ENCODE measurements around the gene KRTAP12-3.
"Not testable (repeated sequence)": the region's sequence is repeated elsewhere in the genome, so short reads cannot be mapped to it uniquely, and the experiment has no call there.

Gene KRTAP12-3

DNA sequence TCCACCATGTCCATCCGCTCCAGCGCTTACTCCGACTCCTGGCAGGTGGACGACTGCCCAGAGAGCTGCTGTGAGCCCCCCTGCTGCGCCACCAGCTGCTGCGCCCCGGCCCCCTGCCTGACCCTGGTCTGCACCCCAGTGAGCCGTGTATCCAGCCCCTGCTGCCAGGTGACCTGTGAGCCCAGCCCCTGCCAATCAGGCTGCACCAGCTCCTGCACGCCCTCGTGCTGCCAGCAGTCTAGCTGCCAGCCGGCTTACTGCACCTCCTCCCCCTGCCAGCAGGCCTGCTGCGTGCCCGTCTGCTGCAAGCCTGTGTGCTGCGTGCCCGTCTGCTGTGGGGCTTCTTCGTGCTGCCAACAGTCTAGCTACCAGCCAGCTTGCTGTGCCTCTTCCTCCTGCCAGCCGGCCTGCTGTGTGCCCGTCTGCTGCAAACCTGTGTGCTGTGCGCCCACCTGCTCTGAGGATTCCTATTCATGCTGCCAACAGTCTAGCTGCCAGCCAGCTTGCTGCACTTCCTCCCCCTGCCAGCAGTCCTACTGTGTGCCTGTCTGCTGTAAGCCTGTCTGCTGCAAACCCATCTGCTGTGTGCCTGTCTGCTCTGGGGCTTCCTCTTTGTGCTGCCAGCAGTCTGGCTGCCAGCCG is 30.4 kb upstream of the KRTAP12-3 start:
- DNase-seq (ENCODE audit: low read depth in 2 of 3, low spot score in 2 of 3): not testable (repeated sequence)

DNA sequence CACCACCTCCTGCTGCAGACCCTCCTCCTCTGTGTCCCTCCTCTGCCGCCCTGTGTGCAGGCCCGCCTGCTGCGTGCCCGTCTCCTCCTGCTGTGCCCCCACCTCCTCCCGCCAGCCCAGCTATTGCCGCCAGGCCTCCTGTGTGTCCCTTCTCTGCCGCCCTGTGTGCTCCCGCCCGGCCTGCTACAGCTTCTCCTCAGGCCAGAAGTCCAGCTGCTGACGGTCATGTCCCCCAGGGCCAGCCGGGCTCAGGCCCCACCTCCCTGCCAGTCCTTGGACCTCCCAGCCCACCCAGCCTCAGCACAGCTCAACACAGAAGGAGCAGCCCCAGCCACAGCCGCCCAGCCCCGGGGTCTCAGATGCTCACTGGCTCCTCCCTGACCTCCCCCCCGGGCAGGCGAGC is 29.9 kb upstream of the KRTAP12-3 start:
- not testable (repeated sequence) for DNase-seq (ENCODE audit: low read depth in 2 of 3, low spot score in 2 of 3)

DNA sequence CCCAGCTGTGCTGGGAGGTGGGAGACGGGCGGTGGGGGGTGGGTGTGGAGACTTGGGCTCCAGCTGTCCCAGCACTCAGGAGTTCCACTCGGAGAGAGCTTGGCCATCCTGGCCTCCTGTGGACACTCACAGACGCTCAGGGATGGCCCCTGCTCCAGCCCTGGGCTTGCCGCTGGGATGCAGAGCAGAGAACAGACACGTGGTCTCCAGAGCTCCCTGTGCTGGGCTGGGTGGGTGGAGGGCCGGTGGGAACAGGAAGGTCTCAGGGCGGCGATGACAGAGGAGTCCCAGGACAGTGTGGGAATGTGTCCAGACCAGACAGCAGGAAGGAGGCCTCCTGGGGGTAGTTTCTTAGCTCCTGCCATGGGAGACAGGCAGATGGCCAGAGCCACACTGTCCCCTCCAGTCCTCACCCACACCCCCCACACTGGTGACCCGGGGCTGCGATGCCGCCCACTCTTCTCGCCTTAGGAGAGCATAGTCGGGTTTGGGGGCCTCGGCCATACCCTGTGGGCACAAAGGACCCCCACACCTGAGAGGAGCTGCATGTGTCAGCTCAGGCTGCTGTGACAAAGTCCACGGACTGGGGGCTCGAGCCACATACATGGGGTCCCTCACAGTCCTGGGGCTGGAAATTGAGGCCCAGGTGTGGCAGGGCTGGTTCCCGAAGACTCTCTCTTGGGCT is 28.9 kb upstream of the KRTAP12-3 start:
- no peak for DNase-seq (ENCODE audit: low read depth in 2 of 3, low spot score in 2 of 3)

DNA sequence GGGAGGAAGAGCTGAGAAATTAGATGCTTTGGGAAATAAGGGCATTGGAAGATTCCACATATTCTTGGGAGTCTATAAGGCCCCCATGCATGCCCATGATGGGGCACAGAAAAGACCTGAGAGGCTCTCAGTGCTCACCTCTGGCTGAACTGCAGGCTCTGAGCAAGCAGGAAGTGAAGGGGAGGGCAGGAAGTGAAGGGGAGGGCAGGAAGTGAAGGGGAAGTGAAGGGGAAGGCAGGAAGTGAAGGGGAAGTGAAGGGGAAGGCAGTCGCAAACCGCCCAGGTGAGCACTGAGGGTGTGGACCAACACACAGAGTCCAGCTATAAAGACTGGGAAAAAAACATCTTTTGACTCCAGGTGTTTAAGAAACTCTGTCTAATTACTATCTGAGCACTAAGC is 27.3 kb upstream of the KRTAP12-3 start:
- no peak for DNase-seq (ENCODE audit: low read depth in 2 of 3, low spot score in 2 of 3)

DNA sequence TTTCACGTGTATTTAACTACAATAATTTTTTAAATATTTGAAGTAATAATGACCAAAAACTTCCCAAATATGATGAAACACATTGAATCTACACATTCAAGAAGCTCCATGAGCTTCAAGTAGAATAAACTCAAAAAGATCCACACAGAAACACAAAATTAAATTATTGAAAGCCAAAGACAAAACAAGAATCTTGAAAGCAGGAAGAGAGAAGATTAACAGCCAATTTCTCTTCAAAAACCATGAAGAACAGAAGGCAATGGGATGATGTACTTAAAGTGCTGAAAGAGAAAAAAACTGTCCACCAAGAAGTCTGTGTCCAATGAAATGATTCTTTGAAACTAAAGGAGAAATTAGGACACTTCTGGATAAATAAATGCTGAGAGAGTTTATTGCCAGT is 25.7 kb upstream of the KRTAP12-3 start:
- DNase-seq (ENCODE audit: low read depth in 2 of 3, low spot score in 2 of 3): no peak

DNA sequence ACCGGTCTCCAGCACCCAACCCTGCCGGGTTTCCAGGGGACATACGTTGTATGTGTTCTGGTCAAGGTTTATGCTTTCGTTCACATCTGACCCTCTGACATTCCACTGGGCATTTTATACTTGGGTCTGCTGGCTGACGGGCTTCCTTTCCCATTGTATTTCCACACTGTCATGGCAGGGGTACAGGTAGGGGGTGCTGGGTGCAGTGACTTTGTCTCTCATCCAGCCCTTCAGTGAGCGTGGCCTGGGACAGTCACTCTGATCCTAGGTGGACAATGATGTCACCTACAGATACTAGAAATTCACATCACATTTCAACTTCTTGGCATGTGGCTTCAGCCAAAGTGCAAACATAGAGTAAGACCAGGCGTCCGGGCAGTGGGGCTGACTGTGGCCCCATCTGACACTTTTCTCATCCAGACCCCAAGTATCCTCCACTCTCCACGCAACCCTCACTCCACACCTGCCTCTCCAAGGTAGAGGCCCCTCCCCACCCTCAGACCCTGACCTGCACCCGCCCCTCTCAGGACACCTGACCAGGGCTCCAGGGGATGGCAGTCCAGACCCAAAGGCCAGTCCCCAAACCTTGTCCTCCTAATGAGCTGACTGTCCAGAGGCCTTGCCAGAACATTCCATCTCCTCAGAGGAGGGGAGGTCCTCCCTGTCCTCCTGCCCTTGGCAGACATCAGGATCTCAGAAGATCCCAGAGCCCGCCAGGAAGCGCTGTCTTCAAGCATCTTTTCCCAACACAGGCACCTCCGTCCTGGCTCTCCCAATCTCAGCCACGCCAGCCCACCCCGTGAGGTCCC is 21.3 kb upstream of the KRTAP12-3 start:
- no peak for DNase-seq (ENCODE audit: low read depth in 2 of 3, low spot score in 2 of 3)

DNA sequence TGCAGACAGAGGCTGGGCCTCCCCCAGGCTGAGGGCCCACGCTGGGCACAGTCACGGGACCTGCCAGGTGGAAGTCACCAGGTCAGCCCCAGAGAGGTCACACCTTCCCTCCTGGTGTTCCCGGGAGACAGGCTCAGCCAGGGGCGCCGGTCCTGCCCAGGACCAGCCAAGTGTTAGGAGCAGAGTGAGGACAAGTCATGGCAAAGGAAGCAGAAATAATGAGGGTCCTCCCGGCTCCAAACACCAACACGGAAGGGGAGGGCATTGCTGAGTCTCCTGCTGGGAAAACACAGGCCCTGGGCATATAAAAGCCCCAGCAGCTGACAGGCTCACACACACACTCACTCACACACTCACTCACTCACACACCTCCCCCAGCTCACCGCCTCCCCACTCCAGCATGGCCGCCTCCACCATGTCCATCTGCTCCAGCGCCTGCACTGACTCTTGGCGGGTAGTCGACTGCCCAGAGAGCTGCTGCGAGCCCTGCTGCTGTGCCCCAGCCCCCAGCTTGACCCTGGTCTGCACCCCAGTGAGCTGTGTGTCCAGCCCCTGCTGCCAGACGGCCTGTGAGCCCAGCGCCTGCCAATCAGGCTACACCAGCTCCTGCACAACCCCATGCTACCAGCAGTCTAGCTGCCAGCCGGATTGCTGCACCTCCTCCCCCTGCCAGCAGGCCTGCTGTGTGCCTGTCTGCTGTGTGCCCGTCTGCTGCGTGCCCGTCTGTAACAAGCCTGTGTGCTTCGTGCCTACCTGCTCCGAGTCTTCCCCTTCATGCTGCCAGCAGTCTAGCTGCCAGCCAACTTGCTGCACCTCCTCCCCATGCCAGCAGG is 20.5 kb upstream of the KRTAP12-3 start, which contains the start of gene KRTAP10-10:
TSS of gene KRTAP10-10 (plus strand) at position 339 of the 833 bp plus-strand sequence. CDS start at position 401, 62 bp downstream.
- DNase-seq (ENCODE audit: low read depth in 2 of 3, low spot score in 2 of 3): no peak

DNA sequence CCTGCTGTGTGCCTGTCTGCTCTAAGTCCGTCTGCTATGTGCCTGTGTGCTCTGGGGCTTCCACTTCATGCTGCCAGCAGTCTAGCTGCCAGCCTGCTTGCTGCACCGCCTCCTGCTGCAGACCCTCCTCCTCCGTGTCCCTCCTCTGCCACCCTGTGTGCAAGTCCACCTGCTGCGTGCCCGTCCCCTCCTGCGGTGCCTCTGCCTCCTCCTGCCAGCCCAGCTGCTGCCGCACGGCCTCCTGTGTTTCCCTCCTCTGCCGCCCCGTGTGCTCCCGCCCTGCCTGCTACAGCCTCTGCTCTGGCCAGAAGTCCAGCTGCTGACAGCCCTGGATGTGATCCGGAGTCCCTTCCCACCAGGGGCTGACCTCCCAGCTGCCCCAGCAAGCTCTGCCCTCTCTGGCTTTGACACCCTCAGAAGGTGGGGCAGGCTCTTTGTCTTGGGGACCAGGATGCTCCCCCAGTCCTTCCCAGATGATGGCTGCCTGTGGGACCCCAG is 19.8 kb upstream of the KRTAP12-3 start:
- not testable (repeated sequence) for DNase-seq (ENCODE audit: low read depth in 2 of 3, low spot score in 2 of 3)

DNA sequence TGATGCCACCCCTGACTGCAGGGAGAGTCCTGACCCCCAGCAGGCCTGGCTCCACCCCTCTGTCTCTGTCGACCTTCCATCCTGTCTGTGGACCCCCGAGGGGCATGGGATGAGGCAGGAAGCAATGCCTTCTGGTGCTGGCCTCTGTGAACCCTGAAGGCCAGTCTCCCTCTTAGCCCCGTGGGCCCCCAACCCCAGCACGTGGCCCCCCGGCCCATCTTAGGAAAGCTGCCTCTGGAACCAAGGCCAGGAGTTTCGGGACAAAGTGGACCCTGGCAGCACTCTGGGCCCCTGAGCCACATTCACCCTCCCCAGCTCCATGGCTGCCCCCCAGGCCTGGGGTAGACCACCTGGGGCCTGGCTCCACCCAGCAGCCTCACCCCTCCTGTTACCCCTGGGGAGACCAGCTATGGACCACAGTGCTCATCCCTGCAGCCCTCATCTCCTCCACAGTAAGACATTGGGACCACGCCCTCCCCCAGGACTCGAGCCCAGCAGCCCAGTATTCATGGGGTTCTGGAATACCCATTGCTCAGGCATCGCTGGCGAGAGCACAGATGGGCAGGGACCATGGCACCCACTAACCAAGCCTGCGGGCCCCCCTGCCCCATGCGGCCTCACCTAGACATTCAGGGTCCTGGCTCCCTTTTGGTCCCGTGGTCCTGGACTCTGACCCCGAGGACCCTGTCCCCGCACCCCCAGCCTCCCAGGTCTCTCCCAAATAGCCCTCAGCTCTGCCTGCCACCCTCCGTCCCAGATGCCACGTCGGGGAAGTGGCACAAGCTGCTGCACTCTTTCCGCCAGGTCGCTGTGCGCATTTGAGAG is 19.0 kb upstream of the KRTAP12-3 start:
- DNase-seq (ENCODE audit: low read depth in 2 of 3, low spot score in 2 of 3): not testable (repeated sequence)

DNA sequence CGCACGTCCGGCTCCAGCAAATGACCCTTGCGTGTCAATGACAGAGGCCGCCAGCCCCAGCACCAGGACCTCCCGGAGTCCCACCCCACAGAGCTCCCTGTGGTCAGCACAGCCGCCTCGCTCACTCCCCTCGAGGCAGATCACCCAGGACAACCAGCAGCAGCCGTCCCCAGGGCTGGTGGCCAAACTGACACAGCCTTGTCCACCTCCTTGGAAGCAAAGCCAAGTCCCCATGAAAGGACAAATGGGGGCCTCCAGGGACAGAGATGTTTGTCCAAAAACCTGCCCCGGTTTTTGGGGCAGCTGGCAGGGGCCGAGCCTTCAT is 18.4 kb upstream of the KRTAP12-3 start:
- DNase-seq (ENCODE audit: low read depth in 2 of 3, low spot score in 2 of 3): no peak

DNA sequence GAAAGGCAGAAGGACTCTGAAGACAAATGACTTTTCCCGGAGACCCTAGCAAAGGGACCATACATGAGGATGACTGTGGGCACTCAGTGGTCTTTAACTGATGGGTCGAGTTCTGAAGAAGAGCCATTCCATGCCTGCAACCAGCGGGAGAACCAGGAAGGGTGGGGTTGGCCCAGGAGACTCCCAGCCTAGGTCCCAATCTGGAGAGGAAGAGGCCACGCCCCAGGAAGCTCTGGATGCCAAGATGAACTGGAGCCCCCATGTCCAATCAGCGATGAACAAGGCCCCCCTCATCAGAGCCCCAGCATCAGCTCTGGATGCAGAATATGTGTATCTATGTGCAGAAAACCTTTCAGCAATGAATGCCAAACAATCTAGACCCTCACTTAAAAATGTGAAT is 17.0 kb upstream of the KRTAP12-3 start:
- DNase-seq (ENCODE audit: low read depth in 2 of 3, low spot score in 2 of 3): no peak

DNA sequence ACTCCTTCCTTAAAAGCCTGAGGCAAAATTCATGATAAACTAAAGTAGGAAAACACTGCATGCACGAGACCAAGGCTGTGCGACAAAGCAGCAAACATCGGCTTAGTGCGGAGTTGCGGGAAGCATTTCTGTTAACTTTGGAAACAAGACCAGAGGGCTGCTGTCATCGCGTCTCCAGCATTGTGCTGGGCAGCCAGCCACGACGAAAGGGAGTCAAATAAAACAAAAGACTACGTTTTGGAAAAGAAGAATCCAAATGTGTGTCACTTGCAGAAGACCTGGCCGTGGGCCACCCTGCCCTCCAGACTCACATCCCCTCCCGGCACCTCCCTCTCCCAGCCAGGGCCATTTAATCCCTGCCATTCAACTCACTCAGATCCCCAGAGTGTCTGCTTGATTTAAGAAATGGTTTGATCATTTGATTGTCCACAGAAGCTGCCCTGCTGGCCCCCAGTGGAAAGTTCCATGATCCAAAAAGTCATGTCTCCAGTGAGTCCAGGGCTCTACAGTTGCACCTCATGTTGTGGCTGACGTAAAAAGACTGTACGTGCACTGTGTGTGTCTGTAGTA is 13.9 kb upstream of the KRTAP12-3 start:
- no peak for DNase-seq (ENCODE audit: low read depth in 2 of 3, low spot score in 2 of 3)

DNA sequence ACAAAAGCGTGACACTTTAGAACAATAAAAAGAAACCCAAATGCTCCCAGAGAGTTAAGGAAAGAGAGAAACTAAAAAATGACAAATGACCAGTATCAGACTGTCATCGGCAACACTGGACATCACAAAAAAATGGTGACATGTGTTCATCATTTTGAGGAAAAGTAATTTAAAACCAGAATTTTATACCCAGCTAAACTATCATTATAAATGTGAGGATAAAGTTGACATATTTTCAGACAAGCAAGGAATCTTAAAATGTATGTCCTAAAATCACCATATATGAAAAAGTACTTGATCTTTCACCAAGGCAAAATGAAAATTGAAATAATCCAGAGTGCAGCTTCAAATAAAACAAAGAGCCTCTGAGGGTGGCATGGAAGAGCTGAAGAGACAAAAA is 12.9 kb upstream of the KRTAP12-3 start:
- DNase-seq (ENCODE audit: low read depth in 2 of 3, low spot score in 2 of 3): no peak

DNA sequence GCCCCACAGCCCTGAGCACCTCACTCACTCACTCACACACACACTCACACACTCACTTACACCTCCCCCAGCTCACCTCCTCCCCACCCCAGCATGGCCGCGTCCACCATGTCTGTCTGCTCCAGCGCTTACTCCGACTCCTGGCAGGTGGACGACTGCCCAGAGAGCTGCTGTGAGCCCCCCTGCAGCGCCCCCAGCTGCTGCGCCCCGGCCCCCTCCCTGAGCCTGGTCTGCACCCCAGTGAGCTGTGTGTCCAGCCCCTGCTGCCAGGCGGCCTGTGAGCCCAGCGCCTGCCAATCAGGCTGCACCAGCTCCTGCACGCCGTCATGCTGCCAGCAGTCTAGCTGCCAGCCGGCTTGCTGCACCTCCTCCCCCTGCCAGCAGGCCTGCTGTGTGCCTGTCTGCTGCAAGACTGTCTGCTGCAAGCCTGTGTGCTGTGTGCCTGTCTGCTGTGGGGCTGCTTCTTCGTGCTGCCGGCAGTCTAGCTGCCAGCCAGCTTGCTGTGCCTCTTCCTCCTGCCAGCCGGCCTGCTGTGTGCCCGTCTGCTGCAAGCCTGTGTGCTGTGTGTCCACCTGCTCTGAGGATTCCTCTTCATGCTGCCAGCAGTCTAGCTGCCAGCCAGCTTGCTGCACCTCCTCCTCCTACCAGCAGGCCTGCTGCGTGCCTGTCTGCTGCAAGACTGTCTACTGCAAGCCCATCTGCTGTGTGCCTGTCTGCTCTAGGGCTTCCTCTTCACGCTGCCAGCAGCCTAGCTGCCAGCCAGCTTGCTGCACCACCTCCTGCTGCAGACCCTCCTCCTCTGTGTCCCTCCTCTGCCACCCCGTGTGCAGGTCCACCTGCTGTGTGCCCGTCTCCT is 11.1 kb upstream of the KRTAP12-3 start, which contains the start of gene KRTAP10-11:
TSS of gene KRTAP10-11 (plus strand) at position 49 of the 856 bp plus-strand sequence. CDS start at position 94, 45 bp downstream.
- not testable (repeated sequence) for DNase-seq (ENCODE audit: low read depth in 2 of 3, low spot score in 2 of 3)

DNA sequence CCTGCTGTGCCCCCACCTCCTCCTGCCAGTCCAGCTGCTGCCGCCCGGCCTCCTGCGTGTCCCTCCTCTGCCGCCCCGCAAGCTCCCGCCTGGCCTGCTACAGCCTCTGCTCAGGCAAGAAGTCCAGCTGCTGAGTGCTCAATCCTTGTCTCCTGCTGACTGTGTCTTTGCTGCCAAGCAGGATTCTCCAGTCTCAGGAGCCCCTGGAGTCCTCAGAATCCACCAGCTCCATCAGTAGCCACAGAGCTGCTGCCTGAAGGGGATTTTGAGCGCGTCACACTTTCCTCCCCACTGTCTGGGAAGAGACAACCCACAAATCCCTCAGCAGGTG is 10.5 kb upstream of the KRTAP12-3 start:
- no peak for DNase-seq (ENCODE audit: low read depth in 2 of 3, low spot score in 2 of 3)

DNA sequence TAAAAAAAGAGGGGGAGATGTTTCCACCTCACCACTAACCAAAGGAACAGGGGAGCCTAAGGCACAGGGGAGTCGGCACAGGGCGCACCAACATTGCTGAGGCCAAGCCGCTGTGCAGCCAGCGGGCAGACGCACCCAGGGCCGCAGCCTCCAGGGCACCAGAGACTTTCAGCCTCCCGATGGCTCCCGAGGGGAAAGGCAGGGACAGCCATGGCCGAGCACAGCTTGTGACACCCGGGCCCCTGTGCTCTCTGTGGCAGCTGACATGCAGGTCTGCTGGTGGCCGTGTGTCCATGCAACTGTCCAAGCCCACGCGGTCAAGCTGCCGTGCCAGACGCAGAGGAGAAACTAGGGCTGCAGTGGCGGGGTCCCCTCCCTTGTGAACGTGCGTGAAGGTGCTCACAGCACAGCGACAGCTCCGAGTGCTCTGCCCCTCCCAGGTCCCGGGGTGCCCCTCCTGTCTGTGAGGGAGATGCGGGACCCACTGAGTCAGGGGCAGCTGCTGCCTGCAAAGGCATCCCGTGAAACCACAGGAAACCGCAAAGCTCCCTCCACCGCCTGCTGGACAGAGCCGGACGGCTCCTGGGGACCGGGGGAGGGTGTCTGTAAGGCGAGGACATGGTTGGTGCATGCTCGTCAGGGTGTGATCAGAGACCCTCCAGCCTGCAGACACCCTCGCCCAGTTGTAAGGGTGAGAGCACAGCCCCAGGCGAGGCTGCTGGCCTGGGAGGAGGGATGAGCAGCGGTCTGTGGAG is 9.0 kb upstream of the KRTAP12-3 start:
- DNase-seq (ENCODE audit: low read depth in 2 of 3, low spot score in 2 of 3): no peak

DNA sequence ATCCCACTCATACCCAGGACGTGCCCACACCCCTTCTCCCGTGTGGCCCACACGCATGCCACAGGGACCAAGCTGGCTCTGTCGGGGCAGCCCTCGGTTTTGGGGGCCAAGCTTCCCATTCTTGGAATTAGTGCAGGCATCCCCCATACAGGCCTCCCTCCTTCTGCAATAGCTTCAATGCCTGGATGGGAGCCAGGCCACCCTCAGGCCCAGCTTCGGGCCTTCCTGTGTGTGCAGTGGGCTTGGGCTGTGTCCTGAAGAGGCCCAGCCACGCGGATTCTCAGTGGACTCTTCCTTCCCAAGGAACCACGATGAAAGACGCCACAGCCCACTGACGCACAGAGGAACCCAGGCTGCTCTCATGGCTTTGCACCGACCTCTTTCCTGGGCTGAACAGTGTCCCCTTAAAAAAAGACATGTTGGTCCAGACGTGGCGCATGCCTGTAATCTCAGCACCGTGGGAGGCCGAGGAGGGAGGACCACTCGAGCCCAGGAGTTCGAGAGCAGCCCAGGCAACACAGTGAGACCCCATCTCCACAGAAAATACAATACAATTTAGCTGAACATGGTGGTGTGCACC is 8.1 kb upstream of the KRTAP12-3 start:
- DNase-seq (ENCODE audit: low read depth in 2 of 3, low spot score in 2 of 3): no peak

All from activated CD8-positive, alpha-beta memory T cell treated with anti-CD3 and anti-CD28 coated beads for 48 hours (primary cell).